A549 (cell line): ENCODE results near the gene IL10. TPM values are rescaled to one million over a fixed set of nuclear protein-coding genes. Genes with fewer than 3 reads are reported as not detected.

Experiments used
- ATAC-seq, 2 experiments: fragments of 200-7000 bp in 1 of 2; fragments of >200 bp in 1 of 2; cut with Nextera tagmentation in 1 of 2; cut with Tn5 transposase in 1 of 2; 3 replicates each; pipeline versions ENCODE4 v1.8.0 to v1.9.1; 2018 to 2020; ENCODE audit warnings: mild to moderate bottlenecking in 1 of 2, moderate library complexity in 1 of 2
- CTCF ChIA-PET: fragments of 300-600 bp; sonication (Branson Sonifier 250); formaldehyde crosslinking; extraction: SDS; loops from one replicate; lab custom pipeline; 2021; ENCODE audit warnings: antibody characterized with exemption, inconsistent platforms; lab: Yijun Ruan, JAX
- POLR2A ChIA-PET: fragments of 350-600 bp; formaldehyde crosslinking; extraction: SDS; loops from one replicate; lab custom pipeline; 2021; ENCODE audit warnings: antibody characterized with exemption, inconsistent platforms; lab: Yijun Ruan, JAX
- DNase-seq, 2 experiments: peaks; one replicate each; pipeline versions ENCODE4 v3.0.0 to v3.0.0-alpha.2; 2011 to 2016; ENCODE audit warnings: low read depth in 1 of 2, low spot score in 1 of 2
- FAIRE-seq: peaks from 2 replicates; lab custom pipeline; 2011; peaks lifted over from hg19 to GRCh38; lab: Jason Lieb, UNC
- H3K27ac ChIP-seq, 2 experiments: fragments of >200 bp; sonication (Bioruptor Twin); formaldehyde crosslinking; 3 replicates each; pipeline ENCODE4 v1.5.1; 2016 to 2017
- H3K4me1 ChIP-seq: fragments of >200 bp; sonication (Bioruptor Twin); formaldehyde crosslinking; 3 replicates; pipeline ENCODE4 v1.6.1; 2016
- H3K4me2 ChIP-seq: fragments of >200 bp; sonication (Bioruptor Twin); formaldehyde crosslinking; 3 replicates; pipeline ENCODE4 v1.6.1; 2016
- H3K4me3 ChIP-seq: fragments of >200 bp; sonication (Bioruptor Twin); formaldehyde crosslinking; 3 replicates; pipeline ENCODE4 v1.5.1; 2016
- H3K9me3 ChIP-seq: fragments of >200 bp; sonication (Bioruptor Twin); formaldehyde crosslinking; 3 replicates; pipeline ENCODE4 v1.6.1; 2016
- CBX2 ChIP-seq: fragments of 200-600 bp; sonication (generic); IDR thresholded peaks from 2 replicates; pipeline ENCODE4 v1.6.1; 2016; ENCODE audit warnings: low read depth, mild to moderate bottlenecking, borderline replicate concordance
- CHD4 ChIP-seq: fragments of 200-600 bp; sonication (generic); IDR thresholded peaks from 2 replicates; pipeline ENCODE4 v1.6.1; 2016; ENCODE audit warnings: antibody characterized with exemption, mild to moderate bottlenecking, borderline replicate concordance
- CTCF ChIP-seq: fragments of >200 bp; sonication (Bioruptor Twin); formaldehyde crosslinking; IDR thresholded peaks from 3 replicates; pipeline ENCODE4 v1.5.1; 2016
- EHF ChIP-seq: fragments of 250-450 bp; sonication (Bioruptor Pico); IDR thresholded peaks from 2 replicates; pipeline ENCODE4 v1.5.0; 2020; ENCODE audit warnings: mild to moderate bottlenecking
- ELK1 ChIP-seq: fragments of 150-350 bp; IDR thresholded peaks from 2 replicates; pipeline ENCODE4 v1.6.1; 2014; ENCODE audit warnings: low read depth, mild to moderate bottlenecking, low read length
- EP300 ChIP-seq, 2 experiments: fragments of >200 bp; sonication (Bioruptor Twin); formaldehyde crosslinking; IDR thresholded peaks; 2 replicates in 1 of 2; 3 replicates in 1 of 2; pipeline ENCODE4 v1.6.1; 2016 to 2017
- FOSB ChIP-seq: fragments of 250-450 bp; sonication (Bioruptor Pico); IDR thresholded peaks from 2 replicates; pipeline ENCODE4 v1.5.0; 2020; ENCODE audit warnings: mild to moderate bottlenecking, moderate library complexity
- FOXS1 ChIP-seq: fragments of 250-450 bp; sonication (Bioruptor Pico); IDR thresholded peaks from 2 replicates; pipeline ENCODE4 v1.5.0; 2020; ENCODE audit warnings: mild to moderate bottlenecking, moderate library complexity
- GATA3 ChIP-seq: IDR thresholded peaks from 2 replicates; pipeline ENCODE4 v1.6.1; 2012; ENCODE audit warnings: borderline replicate concordance
- HOXA7 ChIP-seq: fragments of 250-450 bp; sonication (Bioruptor Pico); IDR thresholded peaks from 2 replicates; pipeline ENCODE4 v1.5.0; 2020; ENCODE audit warnings: mild to moderate bottlenecking, moderate library complexity
- HOXB13 ChIP-seq: fragments of 250-450 bp; sonication (Bioruptor Pico); IDR thresholded peaks from 2 replicates; pipeline ENCODE4 v1.5.0; 2020; ENCODE audit warnings: low read depth, mild to moderate bottlenecking, moderate library complexity
- JUN ChIP-seq, 2 experiments: fragments of >200 bp; sonication (Bioruptor Twin); formaldehyde crosslinking; IDR thresholded peaks; 2 replicates in 1 of 2; 3 replicates in 1 of 2; pipeline ENCODE4 v1.6.1; 2016 to 2017
- MYC ChIP-seq: IDR thresholded peaks from 2 replicates; pipeline ENCODE4 v1.6.1; 2012; ENCODE audit warnings: mild to moderate bottlenecking, inconsistent platforms, low read length, improper control_type of control experiment, borderline replicate concordance
- NPAS2 ChIP-seq: fragments of 250-450 bp; sonication (Bioruptor Pico); IDR thresholded peaks from 2 replicates; pipeline ENCODE4 v1.8.0; 2022; ENCODE audit warnings: mild to moderate bottlenecking, moderate library complexity, borderline replicate concordance
- NR3C1 ChIP-seq: fragments of >200 bp; sonication (Bioruptor Twin); formaldehyde crosslinking; IDR thresholded peaks from 3 replicates; pipeline ENCODE4 v1.6.1; 2017
- RAD21 ChIP-seq, 2 experiments: fragments of >200 bp in 1 of 2; sonication (Bioruptor Twin) in 1 of 2; formaldehyde crosslinking in 1 of 2; IDR thresholded peaks in 1 of 2; conservative IDR thresholded peaks in 1 of 2; 2 replicates in 1 of 2; 3 replicates in 1 of 2; pipeline ENCODE4 v1.6.1; 2012 to 2018; ENCODE audit warnings: inconsistent platforms in 1 of 2
- RNF2 ChIP-seq: fragments of 200-600 bp; sonication (generic); IDR thresholded peaks from 2 replicates; pipeline ENCODE4 v1.6.1; 2016; ENCODE audit warnings: low read depth, mild to moderate bottlenecking, antibody characterized with exemption, moderate library complexity, borderline replicate concordance
- TFCP2L1 ChIP-seq: fragments of 250-450 bp; sonication (Bioruptor Pico); IDR thresholded peaks from 2 replicates; pipeline ENCODE4 v1.5.0; 2021; ENCODE audit warnings: mild to moderate bottlenecking
- ZNF302 ChIP-seq: fragments of 250-450 bp; sonication (Bioruptor Pico); IDR thresholded peaks from 2 replicates; pipeline ENCODE4 v1.9.0; 2021; ENCODE audit warnings: inconsistent platforms, mild to moderate bottlenecking, moderate library complexity
- WGBS: methylation state at CpG from one replicate; pipeline ENCODE4 v1.1.6; 2017; ENCODE audit errors: missing lambda C conversion rate; 5-methylcytosine and 5-hydroxymethylcytosine counted together
- polyA plus RNA-seq, 4 experiments: library from polyadenylated mRNA; depleted of rRNA in 3 of 4; stranded (reverse); fragments of >200 nt; fragmentation: RNase III in 1 of 4; extraction: RNeasy Plus Mini Kit Qiagen cat#74134 plus additional on column Dnase treatment in 1 of 4; gene quantifications; 2 replicates in 3 of 4; 3 replicates in 1 of 4; pipeline ENCODE4 v1.2.3, GENCODE V29; 2011 to 2017

The IL10 gene
- polyA plus RNA-seq, 2 of the 4 experiments (the other 2 are of a cell fraction) = not detected

- WGBS = 96% methylated on average over 9 of the region's 9 CpGs
- Histone ChIP-seq H3K9me3 (no peaks in the 10 kb centered on the region), H3K4me3 (no peak overlapping the region), H3K4me1 (peaks cover 31% of the 10 kb centered on the region), H3K27ac (no peak overlapping the region), H3K4me2 (no peak overlapping the region)
- ATAC-seq (no peak), DNase-seq (no peak), FAIRE-seq (no peak)
- POLR2A ChIA-PET = no interaction called here
- TF ChIP-seq RNF2 (no peak), FOSB (CRISPR knock-in tag) (no peak), ZNF302 (CRISPR knock-in tag) (no peak), NPAS2 (CRISPR knock-in tag) (no peak)
- CTCF ChIA-PET = interaction anchor here (0.7 to 10.6 kb wide), 5 partner anchors 13 to 276 kb away, joined by 3 to 96 read pairs (median 3); no protein-coding TSS in a partner anchor
Measured at GRCh38 chr1:206728697-206728987, 43.7 kb downstream of the IL10 start.

GRCh38 chr1:206727981-206728696 is 44.2 kb downstream of the IL10 start:
- Histone ChIP-seq H3K27ac (no peak overlapping the region), H3K4me2 (no peak overlapping the region), H3K9me3 (no peaks in the 10 kb centered on the region), H3K4me1 (peaks cover 36% of the 10 kb centered on the region), H3K4me3 (no peak overlapping the region)
- no peak for ATAC-seq
- ChIA-PET POLR2A (no interaction called here), CTCF (interaction anchor here (0.7 to 10.6 kb wide), 9 partner anchors 8 to 254 kb away, joined by 3 to 116 read pairs (median 16); no protein-coding TSS in a partner anchor)
- TF ChIP-seq EP300 (IDR thresholded peaks at IDR 0.05) = no peak
- no peak for TF ChIP-seq FOXS1
- TF ChIP-seq GATA3 = no peak
- TF ChIP-seq HOXA7 = no peak
- TF ChIP-seq EHF = no peak
- no peak for TF ChIP-seq JUN (IDR thresholded peaks at IDR 0.05)
- TF ChIP-seq CTCF = no peak
- TF ChIP-seq CBX2 = no peak
- no peak for TF ChIP-seq CHD4
- no peak for TF ChIP-seq ZNF302 (CRISPR knock-in tag)
- no peak for TF ChIP-seq NPAS2 (CRISPR knock-in tag)
- TF ChIP-seq RAD21 (conservative IDR thresholded peaks at IDR 0.05 in 1 of 2, IDR thresholded peaks at IDR 0.05 in 1 of 2) = no peak
- no peak for TF ChIP-seq ELK1
- TF ChIP-seq NR3C1 = no peak
- TF ChIP-seq RNF2 = no peak
- no peak for TF ChIP-seq MYC
- TF ChIP-seq HOXB13 (CRISPR knock-in tag) = no peak
- TF ChIP-seq TFCP2L1 = no peak
- FAIRE-seq = no peak
- no peak for DNase-seq
- 91% methylated on average over 6 of the region's 8 CpGs for WGBS
